ENCODE data around the gene BBOX1.

Gene BBOX1

GRCh38 chr11:27024865-27025264 lies 15.8 kb upstream of the BBOX1 start:
- FAIRE-seq (no peak), DNase-seq (ENCODE audit: insufficient read length, low spot score) (no peak)

- FAIRE-seq (no peak), DNase-seq (ENCODE audit: insufficient read length, low spot score) (no peak)
Measured at GRCh38 chr11:27025312-27025955, 15.2 kb upstream of the BBOX1 start.

- no peak for FAIRE-seq
- no peak for DNase-seq (ENCODE audit: insufficient read length, low spot score)
Measured at GRCh38 chr11:27025957-27026733, 14.5 kb upstream of the BBOX1 start.

- FAIRE-seq, result no peak
- DNase-seq (ENCODE audit: insufficient read length, low spot score), result no peak
Measured at GRCh38 chr11:27028561-27028965, 12.1 kb upstream of the BBOX1 start.

GRCh38 chr11:27029966-27030365 lies 10.6 kb upstream of the BBOX1 start:
- FAIRE-seq (no peak), DNase-seq (ENCODE audit: insufficient read length, low spot score) (no peak)

- DNase-seq (ENCODE audit: insufficient read length, low spot score) (no peak), FAIRE-seq (no peak)
Measured at GRCh38 chr11:27031754-27032153, 8.9 kb upstream of the BBOX1 start.

GRCh38 chr11:27039873-27040272 lies 742 bp upstream of the BBOX1 start:
- no peak for DNase-seq (ENCODE audit: insufficient read length, low spot score)
- FAIRE-seq, result no peak

GRCh38 chr11:27041141-27041899 lies 705 bp downstream of the BBOX1 start:
- DNase-seq (ENCODE audit: insufficient read length, low spot score) (no peak), FAIRE-seq (no peak)

- DNase-seq (ENCODE audit: insufficient read length, low spot score), result no peak
- no peak for FAIRE-seq
Measured at GRCh38 chr11:27046956-27047355, 6.3 kb downstream of the BBOX1 start.

GRCh38 chr11:27052668-27053067 lies 12.1 kb downstream of the BBOX1 start:
- FAIRE-seq (no peak), DNase-seq (ENCODE audit: insufficient read length, low spot score) (no peak)

GRCh38 chr11:27055065-27055682 lies 14.6 kb downstream of the BBOX1 start:
- no peak for FAIRE-seq
- DNase-seq (ENCODE audit: insufficient read length, low spot score), result no peak

- DNase-seq (ENCODE audit: insufficient read length, low spot score) (no peak), FAIRE-seq (no peak)
Measured at GRCh38 chr11:27057091-27057780, 16.6 kb downstream of the BBOX1 start.

GRCh38 chr11:27058456-27058855 lies 17.8 kb downstream of the BBOX1 start:
- FAIRE-seq (no peak), DNase-seq (ENCODE audit: insufficient read length, low spot score) (no peak)

GRCh38 chr11:27059431-27059830 lies 18.8 kb downstream of the BBOX1 start:
- DNase-seq (ENCODE audit: insufficient read length, low spot score) (no peak), FAIRE-seq (no peak)

- DNase-seq (ENCODE audit: insufficient read length, low spot score), result no peak
- no peak for FAIRE-seq
Measured at GRCh38 chr11:27060816-27061460, 20.3 kb downstream of the BBOX1 start.

GRCh38 chr11:27061461-27061821 lies 20.8 kb downstream of the BBOX1 start:
- no peak for FAIRE-seq
- DNase-seq (ENCODE audit: insufficient read length, low spot score), result no peak

- FAIRE-seq (no peak), DNase-seq (ENCODE audit: insufficient read length, low spot score) (no peak)
Measured at GRCh38 chr11:27064086-27064485, 23.5 kb downstream of the BBOX1 start.

GRCh38 chr11:27075192-27075591 lies 34.6 kb downstream of the BBOX1 start:
- FAIRE-seq, result no peak
- no peak for DNase-seq (ENCODE audit: insufficient read length, low spot score)

GRCh38 chr11:27075655-27076054 lies 35.0 kb downstream of the BBOX1 start:
- no peak for DNase-seq (ENCODE audit: insufficient read length, low spot score)
- FAIRE-seq, result no peak

GRCh38 chr11:27076121-27076589 lies 35.5 kb downstream of the BBOX1 start:
- no peak for DNase-seq (ENCODE audit: insufficient read length, low spot score)
- no peak for FAIRE-seq

Data from GM19239 (cell line).